Stimulated activated CD4-positive, alpha-beta T cell treated with anti-CD3 and anti-CD28 coated beads, Interleukin-4, amount 100 ng/mL, for 1 hour (primary cell): ENCODE results near the gene TPRG1.

ENCODE experiments used
- DNase-seq: peaks from one replicate; pipeline ENCODE4 v3.0.0-alpha.2; 2020

TPRG1 gene

DNA sequence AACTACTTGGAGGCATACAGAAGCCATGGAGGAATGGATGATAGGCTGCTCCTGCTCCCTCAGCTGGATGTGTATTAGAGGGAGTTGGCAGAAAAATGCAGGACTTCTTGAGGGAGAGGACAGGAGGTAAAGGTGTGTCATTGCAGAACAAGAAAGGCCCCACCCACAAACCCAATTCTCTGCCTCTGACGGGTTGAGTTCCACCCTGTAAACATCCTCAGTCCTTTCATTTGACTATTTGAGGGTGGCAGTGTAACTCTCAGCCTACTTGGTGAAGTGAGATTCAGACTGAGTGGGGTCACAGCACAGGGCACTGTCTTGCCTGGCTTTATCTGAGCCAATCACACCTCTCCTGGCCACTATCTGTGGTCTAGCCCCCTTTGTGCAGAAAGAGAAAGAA is at the start of gene TPRG1:
TPRG1 (plus strand) TSS at position 265 of the 400 bp plus-strand sequence. CDS start 35,414 bp downstream, outside the sequence.
- no peak for DNase-seq

DNA sequence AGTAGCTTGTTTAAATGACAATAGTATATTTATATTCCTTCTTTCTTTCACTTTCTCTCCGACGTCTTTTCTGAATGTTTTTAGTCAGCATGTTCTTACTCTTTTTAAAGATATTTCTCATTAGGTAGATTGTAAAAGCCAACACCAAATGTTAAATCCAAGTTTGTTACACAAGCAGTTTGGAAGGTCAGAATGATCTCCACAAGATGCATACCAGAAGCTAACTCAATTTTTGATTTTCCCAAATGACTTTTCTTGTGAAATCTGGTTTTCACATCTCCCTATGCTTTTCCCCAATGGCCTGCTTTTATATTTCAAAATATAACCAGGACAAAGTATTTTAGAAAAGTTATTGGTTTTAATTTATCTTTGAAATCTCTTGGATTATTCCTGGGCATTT is 49.7 kb upstream of the TPRG1 start:
- no peak for DNase-seq

DNA sequence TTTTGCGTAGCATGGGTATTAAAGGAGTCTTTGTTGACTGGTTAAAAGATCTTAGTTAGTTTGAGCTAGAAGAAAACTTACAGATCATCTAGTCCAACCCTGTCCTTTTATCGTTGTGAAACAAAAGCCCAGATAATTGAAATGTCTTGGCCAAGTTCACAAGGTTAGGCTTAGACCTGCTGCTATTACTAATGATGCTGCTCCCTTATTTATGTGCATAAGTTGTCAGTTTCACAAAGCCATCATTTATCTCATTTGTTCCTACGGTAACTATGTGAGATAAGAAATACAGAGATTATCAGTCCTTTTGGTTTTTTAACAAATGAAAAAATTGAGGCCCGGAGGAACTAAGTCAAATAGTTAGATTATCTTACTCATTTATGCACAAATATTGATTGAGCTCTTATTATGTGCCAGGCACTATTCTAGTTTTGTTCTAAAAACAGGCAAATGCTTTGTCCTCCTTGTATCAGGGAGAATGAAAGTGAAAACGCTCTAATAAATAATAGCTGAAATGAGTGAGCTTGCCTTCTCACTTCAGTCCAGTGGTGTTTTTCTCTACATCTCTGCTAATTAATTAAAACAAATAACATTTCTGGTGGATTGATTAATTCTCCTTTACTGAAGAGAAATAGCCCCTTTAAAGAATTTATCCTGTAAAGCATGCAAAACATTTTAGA is 49.1 kb upstream of the TPRG1 start:
- DNase-seq: no peak

DNA sequence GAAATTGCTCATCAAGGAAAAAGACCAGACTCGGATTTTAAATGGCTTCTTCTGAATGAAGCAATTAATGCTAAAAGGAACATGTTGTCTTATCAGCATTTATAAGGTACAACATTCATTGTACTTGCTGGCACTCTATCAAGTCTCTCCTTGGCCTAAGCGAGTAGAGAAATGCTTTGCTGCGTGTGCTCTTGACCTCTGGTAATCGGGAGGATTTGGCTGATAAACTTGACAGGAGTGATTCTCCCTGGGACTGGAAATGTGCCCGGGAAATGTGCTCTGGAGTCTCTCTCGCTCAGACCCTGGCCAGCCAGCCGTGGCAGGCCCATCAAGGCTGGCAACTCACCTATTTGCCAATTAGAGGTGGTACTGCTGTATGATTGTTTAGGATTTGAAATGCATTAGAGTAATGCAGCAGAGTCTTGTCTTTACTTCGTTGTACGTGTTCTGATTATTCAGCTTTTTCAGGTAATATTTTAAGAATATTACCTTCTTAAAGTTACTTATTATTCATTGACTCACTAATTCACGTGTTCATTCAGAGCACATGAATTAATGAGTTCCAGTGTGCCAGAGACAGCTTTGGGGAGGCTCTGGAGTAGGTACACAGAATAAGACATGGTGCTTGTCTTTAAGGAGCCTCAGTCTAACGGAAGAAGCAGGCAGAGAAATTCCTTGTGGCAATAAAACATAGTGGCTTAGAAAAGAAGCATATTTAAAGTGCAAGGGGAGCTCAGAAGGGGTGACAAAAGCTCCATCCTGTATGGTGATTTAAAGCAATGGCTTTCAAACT is 48.0 kb upstream of the TPRG1 start:
- DNase-seq: no peak

GRCh38 chr3:189132231-189132671 is 39.5 kb upstream of the TPRG1 start:
- peak; percentile 69 for DNase-seq

DNA sequence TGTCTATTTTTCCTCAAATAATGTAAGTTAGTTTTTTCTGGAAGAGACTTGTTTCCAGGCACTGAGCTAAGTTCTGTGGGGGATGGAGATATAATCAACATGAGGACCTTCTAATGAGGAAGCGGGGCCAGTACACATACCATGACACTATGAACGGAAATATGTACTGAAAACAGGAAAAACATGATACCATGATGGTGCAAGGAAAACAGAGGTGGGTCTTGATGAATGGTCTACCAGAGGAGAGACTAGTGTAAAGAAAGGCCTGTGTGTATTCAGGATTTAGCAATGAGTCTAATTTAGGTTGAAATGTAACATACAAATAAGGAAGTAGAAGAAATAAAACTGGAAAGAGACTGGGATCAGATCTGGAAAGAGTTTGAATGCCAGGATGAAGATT is 38.9 kb upstream of the TPRG1 start:
- no peak for DNase-seq

- no peak for DNase-seq
Measured at GRCh38 chr3:189133768-189134167, 38.0 kb upstream of the TPRG1 start.

DNA sequence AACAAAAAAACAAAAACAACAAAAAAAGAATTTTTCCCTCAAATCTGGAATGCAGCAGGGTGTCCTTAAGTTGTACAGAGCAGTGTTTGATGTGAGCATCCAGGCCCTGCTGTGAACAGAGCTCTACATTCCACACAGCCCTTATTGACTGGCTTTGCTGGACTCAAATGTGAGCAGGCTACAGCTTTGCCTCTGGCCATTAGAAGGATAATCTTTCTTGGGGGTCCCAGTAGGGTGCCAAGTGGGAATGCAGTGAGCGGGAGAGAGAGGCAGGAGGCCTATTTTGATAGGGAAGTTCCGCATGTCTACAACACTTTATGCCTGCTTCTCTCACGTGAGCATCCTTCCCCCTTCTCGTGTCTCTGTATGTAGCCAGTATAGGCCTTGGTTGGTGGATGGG is 34.4 kb upstream of the TPRG1 start:
- no peak for DNase-seq

DNA sequence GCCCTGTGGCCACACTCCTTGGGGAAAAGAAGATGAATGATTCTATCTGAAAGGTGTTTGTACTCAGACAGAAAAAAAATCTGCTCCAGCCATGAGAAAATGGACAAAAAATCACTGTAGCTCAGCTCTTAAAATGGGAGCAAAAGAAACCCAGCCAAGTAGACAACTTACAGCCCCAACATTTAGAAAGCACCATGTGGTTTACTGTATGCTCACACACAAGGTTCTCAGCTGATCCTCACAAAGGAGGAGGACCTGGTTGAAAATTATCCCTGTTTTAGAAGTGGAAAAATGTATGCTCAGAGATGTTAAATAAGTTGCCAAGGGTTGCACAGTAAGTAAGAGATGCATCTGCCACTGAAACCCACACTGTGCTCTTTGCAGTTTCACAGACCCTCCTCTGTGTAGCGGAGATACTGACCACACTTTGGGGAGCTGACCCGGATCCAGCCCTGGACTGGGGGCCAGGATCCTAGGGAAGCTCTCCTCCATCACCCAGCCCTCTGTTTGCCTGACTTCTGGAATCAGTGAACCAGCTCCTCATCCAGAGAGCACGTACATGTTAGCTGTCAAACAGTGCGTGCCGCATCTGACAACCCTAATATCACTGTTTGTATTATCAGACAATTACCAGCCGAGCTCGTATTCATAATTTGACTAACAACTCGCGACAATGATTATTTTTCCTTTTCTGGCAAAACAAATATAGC is 32.7 kb upstream of the TPRG1 start:
- no peak for DNase-seq

- DNase-seq: no peak
Measured at GRCh38 chr3:189139611-189139940, 32.2 kb upstream of the TPRG1 start.

- no peak for DNase-seq
Measured at GRCh38 chr3:189142527-189142926, 29.2 kb upstream of the TPRG1 start.

- no peak for DNase-seq
Measured at GRCh38 chr3:189143321-189143720, 28.4 kb upstream of the TPRG1 start.

DNA sequence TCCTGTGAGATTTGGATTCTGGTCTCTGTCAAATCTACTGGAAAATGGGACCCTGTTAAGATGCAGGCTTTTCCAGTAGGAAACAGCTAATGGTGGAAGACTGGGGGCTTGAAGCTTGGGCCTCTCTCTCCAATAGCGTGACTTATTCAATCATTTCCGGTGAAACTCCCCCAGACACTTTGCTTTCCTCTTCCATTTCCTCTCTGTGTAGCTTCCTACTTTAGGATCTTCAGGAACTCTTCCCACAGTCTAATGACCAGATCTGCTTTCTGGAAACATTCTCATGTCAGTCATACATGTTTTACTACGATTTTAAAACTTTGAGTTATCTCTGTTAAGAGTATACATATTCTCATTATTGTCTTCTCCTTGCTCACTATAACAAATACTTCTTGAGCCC is 28.0 kb upstream of the TPRG1 start:
- no peak for DNase-seq

DNA sequence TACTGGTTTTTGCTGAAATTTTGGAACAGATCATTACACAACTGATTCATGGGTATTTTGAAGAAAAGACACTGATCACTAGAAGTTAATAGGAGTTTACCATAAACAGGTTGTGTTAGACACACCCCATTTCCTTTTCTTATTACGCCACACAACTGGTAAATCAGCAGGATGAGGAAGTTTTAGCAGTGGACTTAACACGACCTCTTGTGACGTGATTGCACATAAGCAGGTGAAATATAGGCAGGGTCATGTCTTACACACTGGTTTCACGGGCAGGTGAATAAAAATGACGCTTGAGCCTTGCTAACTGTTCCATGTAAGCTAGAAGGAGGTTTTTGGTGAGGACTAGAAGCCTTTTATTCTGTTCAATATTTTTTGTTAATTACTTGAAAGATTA is 27.1 kb upstream of the TPRG1 start:
- no peak for DNase-seq

DNA sequence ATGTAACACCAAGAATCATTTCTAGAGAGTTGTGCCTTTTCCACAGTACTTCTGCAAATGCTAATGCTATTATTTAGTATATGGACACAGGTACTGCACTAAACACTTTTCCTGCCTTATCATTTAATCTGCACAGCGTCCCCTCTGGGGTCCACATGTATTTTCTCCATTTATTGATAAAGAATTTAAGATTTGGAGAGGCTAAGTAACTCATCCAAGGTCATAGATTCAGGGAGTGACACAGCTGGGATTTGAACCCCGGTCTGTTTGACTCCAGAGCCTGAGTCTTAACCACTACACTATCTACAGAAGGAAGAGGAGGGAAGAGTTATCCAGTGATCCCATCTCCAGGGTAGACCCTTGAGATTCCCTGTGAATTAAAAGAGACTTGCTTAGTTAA is 24.9 kb upstream of the TPRG1 start:
- DNase-seq: no peak

DNA sequence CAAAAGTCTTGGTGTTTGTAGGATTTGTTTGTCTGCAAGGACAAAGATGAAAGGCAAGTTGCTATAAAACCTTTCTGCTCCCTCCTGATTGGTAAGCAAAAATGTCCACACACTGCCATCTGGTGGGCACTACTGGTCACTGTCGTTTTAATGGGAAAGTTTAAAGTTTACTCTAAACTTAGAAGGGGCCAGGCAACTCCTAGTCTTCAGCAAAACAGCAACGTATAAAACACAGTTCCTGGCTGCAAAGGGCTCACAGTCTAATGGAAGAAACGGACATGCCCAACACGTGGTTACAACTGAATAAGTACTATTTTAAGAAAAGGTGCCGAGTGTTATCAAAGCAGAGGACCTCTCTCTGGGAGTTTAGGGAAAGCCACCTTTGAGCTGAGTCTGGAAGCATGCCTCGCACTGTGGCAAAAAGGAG is 23.7 kb upstream of the TPRG1 start:
- peak; percentile 65 for DNase-seq

DNA sequence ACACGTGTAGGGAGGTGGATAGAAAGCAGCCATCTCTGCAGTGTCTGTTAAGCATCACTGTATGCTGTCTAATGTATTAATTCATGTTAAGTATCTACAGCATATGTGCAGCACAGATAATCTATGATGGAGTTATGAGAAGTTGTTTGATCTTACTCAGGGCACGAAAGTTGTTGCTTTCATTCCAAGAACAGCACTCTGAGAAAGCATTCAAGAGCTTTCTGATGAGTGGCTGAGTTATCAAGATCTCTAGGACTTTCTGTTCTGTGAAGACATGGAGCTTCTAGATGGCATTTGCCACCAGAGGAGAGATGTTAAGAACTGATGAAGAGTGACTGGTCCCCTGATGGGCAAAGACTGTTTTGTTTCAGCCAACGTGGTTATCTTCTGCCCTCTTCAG is 22.6 kb upstream of the TPRG1 start:
- DNase-seq: no peak

DNA sequence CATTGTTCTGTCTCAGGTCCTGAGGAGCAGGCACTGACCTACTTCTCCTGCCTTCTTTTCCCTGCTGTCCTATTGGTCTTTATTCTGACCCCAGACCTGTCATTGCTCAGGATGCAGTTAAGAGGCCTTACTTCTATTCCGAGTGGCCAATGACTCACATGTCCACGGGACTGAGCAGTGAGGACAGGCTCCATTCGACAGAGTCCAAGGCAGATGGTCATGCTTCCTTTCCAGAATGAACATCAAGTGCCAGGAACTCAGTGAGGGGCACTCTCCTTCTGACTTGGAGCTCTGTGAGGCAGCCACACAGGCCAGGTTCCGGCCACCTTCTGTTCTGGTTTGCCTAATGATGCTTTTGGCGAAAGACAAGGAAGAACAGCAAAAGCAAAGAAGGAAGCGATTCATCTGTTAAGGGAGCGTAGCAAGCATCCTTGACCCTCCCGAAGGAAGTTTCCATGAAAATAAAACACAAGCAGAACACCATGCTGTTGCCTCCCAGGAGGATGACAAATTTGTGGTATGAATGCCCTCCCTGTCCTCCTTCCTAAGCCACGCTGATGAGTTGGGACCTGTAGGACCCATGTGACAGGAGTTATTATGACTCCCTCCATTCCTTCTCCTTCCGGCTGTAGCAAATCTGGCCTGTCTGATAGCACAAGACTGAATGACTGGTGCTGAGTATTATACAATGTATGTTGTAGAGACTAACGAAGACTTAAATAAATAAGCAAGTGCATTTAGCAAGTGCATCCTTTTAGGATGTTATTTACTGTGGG is 14.4 kb upstream of the TPRG1 start:
- DNase-seq: no peak

GRCh38 chr3:189158034-189158433 is 13.7 kb upstream of the TPRG1 start:
- DNase-seq: no peak

GRCh38 chr3:189160519-189161309 is 11.1 kb upstream of the TPRG1 start:
- DNase-seq: no peak

GRCh38 chr3:189165092-189165612 is 6.6 kb upstream of the TPRG1 start:
- DNase-seq: no peak

- no peak for DNase-seq
Measured at GRCh38 chr3:189166321-189166720, 5.5 kb upstream of the TPRG1 start.
